Hepatocyte (in vitro differentiated cells): Measurements from ENCODE around the gene GOLGA3. TPM values are rescaled to one million over a fixed set of nuclear protein-coding genes. Genes with fewer than 3 reads are reported as not detected.
"Not testable (repeated sequence)": the region's sequence is repeated elsewhere in the genome, so short reads cannot be mapped to it uniquely, and the experiment has no call there.

Experiments used
- DNase-seq: peaks from one replicate; pipeline ENCODE4 v3.0.0-alpha.2; 2016; ENCODE audit warnings: low spot score
- H2AFZ ChIP-seq: fragments of 200-600 bp; sonication (generic); 2 replicates; pipeline ENCODE4 v1.6.0; 2016; ENCODE audit warnings: antibody characterized with exemption, mild to moderate bottlenecking
- H3K27ac ChIP-seq: fragments of 200-600 bp; sonication (generic); 2 replicates; pipeline ENCODE4 v1.5.1; 2016; ENCODE audit warnings: mild to moderate bottlenecking
- H3K27me3 ChIP-seq: fragments of 200-600 bp; sonication (generic); 2 replicates; pipeline ENCODE4 v1.6.1; 2016
- H3K36me3 ChIP-seq: fragments of 200-600 bp; sonication (generic); replicated peaks from 2 replicates; pipeline ENCODE4 v1.5.1; 2016; ENCODE audit warnings: low read depth; ENCODE audit not compliant: insufficient read depth
- H3K4me1 ChIP-seq: fragments of 200-600 bp; sonication (generic); 2 replicates; pipeline ENCODE4 v1.5.1; 2016; ENCODE audit warnings: mild to moderate bottlenecking, moderate library complexity; ENCODE audit not compliant: insufficient read depth
- H3K4me2 ChIP-seq: fragments of 200-600 bp; sonication (generic); 2 replicates; pipeline ENCODE4 v1.6.0; 2016
- H3K4me3 ChIP-seq: fragments of 200-600 bp; sonication (generic); 2 replicates; pipeline ENCODE4 v1.5.1; 2016; ENCODE audit warnings: mild to moderate bottlenecking
- H3K79me2 ChIP-seq: fragments of 200-600 bp; sonication (generic); 2 replicates; pipeline ENCODE4 v1.6.0; 2017; ENCODE audit warnings: mild to moderate bottlenecking
- H3K9me2 ChIP-seq: fragments of 200-600 bp; sonication (generic); replicated peaks from 2 replicates; pipeline ENCODE4 v1.6.0; 2017; ENCODE audit warnings: mild to moderate bottlenecking; ENCODE audit not compliant: insufficient read depth
- H3K9me3 ChIP-seq: fragments of 200-600 bp; sonication (generic); 2 replicates; pipeline ENCODE4 v1.5.1; 2016; ENCODE audit warnings: low read depth, mild to moderate bottlenecking
- H4K20me1 ChIP-seq: fragments of 200-600 bp; sonication (generic); 2 replicates; pipeline ENCODE4 v1.6.0; 2016; ENCODE audit warnings: mild to moderate bottlenecking; ENCODE audit not compliant: insufficient read depth, poor library complexity, severe bottlenecking
- CTCF ChIP-seq: fragments of 200-600 bp; sonication (generic); IDR thresholded peaks from 2 replicates; pipeline ENCODE4 v1.5.1; 2016; ENCODE audit warnings: antibody characterized with exemption, mild to moderate bottlenecking; ENCODE audit not compliant: poor library complexity
- EZH2 ChIP-seq: fragments of 200-600 bp; sonication (generic); IDR thresholded peaks from 2 replicates; pipeline ENCODE4 v1.6.1; 2016; ENCODE audit warnings: antibody characterized with exemption, mild to moderate bottlenecking, borderline replicate concordance
- EZH2phosphoT487 ChIP-seq: fragments of 200-600 bp; sonication (generic); IDR thresholded peaks from one replicate; pipeline ENCODE4 v1.6.1; 2018; ENCODE audit warnings: antibody characterized with exemption, mild to moderate bottlenecking, low read depth, moderate library complexity; ENCODE audit not compliant: unreplicated experiment, severe bottlenecking
- WGBS: methylation state at CpG from one replicate; pipeline ENCODE4 v1.1.6; 2016; ENCODE audit warnings: low lambda C conversion rate; ENCODE audit errors: missing lambda C conversion rate; 5-methylcytosine and 5-hydroxymethylcytosine counted together
- polyA plus RNA-seq: library from polyadenylated mRNA; unstranded; fragments of >200 nt; fragmentation: Nextera tagmentation; extraction: Ambion mirVana; gene quantifications from 2 replicates; pipeline ENCODE4 v1.2.1, GENCODE V29; 2016
- total RNA-seq: library from RNA; depleted of rRNA; stranded (reverse); fragments of >200 nt; gene quantifications from 2 replicates; pipeline ENCODE4 v1.2.3, GENCODE V29; 2014

Gene GOLGA3
- total and polyA plus RNA-seq, 2 experiments from 2014 or later: 26.2 to 67.6 TPM

- no peaks in the 10 kb centered on the region for H3K9me3 ChIP-seq
- peak overlapping the region; percentile 84 for H3K4me2 ChIP-seq
- H2AFZ ChIP-seq: peak overlapping the region; percentile 95
These were observed 66.6 kb downstream of the GOLGA3 start for GRCh38 chr12:132761921-132762583.

GRCh38 chr12:132761032-132761920, 67.4 kb downstream of the GOLGA3 start, which contains the start of gene ANKLE2:
Gene ANKLE2, minus strand, starts transcription at chr12:132761832. Its CDS starts 34 bp downstream, at chr12:132761798.
- Histone ChIP-seq H3K27me3 (no peaks in the 10 kb centered on the region), H3K4me2 (peak within 1 kb of the TSS; percentile 90), H2AFZ (peak within 1 kb of the TSS; percentile 95), H3K36me3 (no peaks in the 10 kb centered on the region), H3K4me1 (peaks cover 9% of the 10 kb centered on the region), H4K20me1 (peaks cover 37% of the 10 kb centered on the region), H3K27ac (peak within 1 kb of the TSS; percentile 100), H3K9me3 (no peaks in the 10 kb centered on the region), H3K9me2 (no peaks in the 10 kb centered on the region), H3K4me3 (peak within 1 kb of the TSS; percentile 93), H3K79me2 (peaks cover 57% of the 10 kb centered on the region)
- DNase-seq: peak; percentile 88
- TF ChIP-seq CTCF (no peak), EZH2 (no peak), EZH2phosphoT487 (no peak)
- WGBS: 2% methylated on average over 39 of the region's 97 CpGs

More at GRCh38 chr12:132761921-132762583, 66.6 kb downstream of the GOLGA3 start:
- 1% methylated on average over 48 of the region's 89 CpGs for WGBS
- DNase-seq: peak; percentile 96
- Histone ChIP-seq H3K36me3 (no peaks in the 10 kb centered on the region), H3K9me2 (no peaks in the 10 kb centered on the region), H3K4me1 (peaks cover 9% of the 10 kb centered on the region), H3K79me2 (peaks cover 49% of the 10 kb centered on the region), H3K4me3 (peak overlapping the region; percentile 50), H3K27me3 (no peaks in the 10 kb centered on the region), H3K27ac (peak overlapping the region; percentile 96), H4K20me1 (peaks cover 31% of the 10 kb centered on the region)
- TF ChIP-seq CTCF (peak; percentile 29), EZH2 (no peak), EZH2phosphoT487 (no peak)

GRCh38 chr12:132759359-132759758, 69.3 kb downstream of the GOLGA3 start:
- Histone ChIP-seq H3K9me2 (no peaks in the 10 kb centered on the region), H4K20me1 (peaks cover 42% of the 10 kb centered on the region), H3K4me1 (peaks cover 9% of the 10 kb centered on the region), H3K9me3 (no peaks in the 10 kb centered on the region), H2AFZ (no peak overlapping the region), H3K79me2 (peaks cover 76% of the 10 kb centered on the region), H3K36me3 (no peaks in the 10 kb centered on the region), H3K27ac (peak overlapping the region; percentile 100), H3K4me2 (peak overlapping the region; percentile 90), H3K4me3 (no peak overlapping the region), H3K27me3 (no peaks in the 10 kb centered on the region)
- DNase-seq: no peak
- 92% methylated on average over 8 of the region's 8 CpGs for WGBS
- no peak for TF ChIP-seq EZH2phosphoT487
- no peak for TF ChIP-seq EZH2
- TF ChIP-seq CTCF: no peak

GRCh38 chr12:132758825-132759224, 69.8 kb downstream of the GOLGA3 start:
- not testable (repeated sequence) for H3K4me1 ChIP-seq, H2AFZ ChIP-seq, H3K36me3 ChIP-seq, DNase-seq, H3K27ac ChIP-seq, H3K9me3 ChIP-seq, H3K4me3 ChIP-seq, H3K9me2 ChIP-seq, H3K27me3 ChIP-seq, H3K4me2 ChIP-seq
- Histone ChIP-seq H3K79me2 (peaks cover 81% of the 10 kb centered on the region), H4K20me1 (peaks cover 42% of the 10 kb centered on the region)
- WGBS: 93% methylated on average over 7 of the region's 28 CpGs
